H1 (cell line): Measurements from ENCODE around the gene CCDC192.

Experiments
- CBX8 ChIP-seq: fragments of 300-800, 300-1000 bp; sonication (generic); IDR thresholded peaks from 2 replicates; pipeline ENCODE4 v1.7.1; 2016; ENCODE audit warnings: low read depth, low read length, borderline replicate concordance
- EP300 ChIP-seq, 2 experiments: IDR thresholded peaks; 1 replicate in 1 of 2; 2 replicates in 1 of 2; pipeline ENCODE4 v1.6.1; 2011 to 2012; ENCODE audit warnings: low read depth in 2 of 2, low read length in 2 of 2, mild to moderate bottlenecking in 2 of 2, borderline replicate concordance in 1 of 2, inconsistent platforms in 1 of 2, moderate library complexity in 1 of 2
- EZH2 ChIP-seq: fragments of 200-600 bp; sonication (generic); IDR thresholded peaks from 2 replicates; pipeline ENCODE4 v1.7.1; 2012; ENCODE audit warnings: low read depth, mild to moderate bottlenecking, moderate library complexity, low read length, inconsistent platforms; ENCODE audit not compliant: severe bottlenecking
- HDAC2 ChIP-seq, 2 experiments: fragments of 300-600 bp in 1 of 2; sonication (generic) in 1 of 2; IDR thresholded peaks; 2 replicates each; pipeline ENCODE4 v1.6.1; 2011 to 2012; ENCODE audit warnings: low read depth in 2 of 2, low read length in 2 of 2, mild to moderate bottlenecking in 2 of 2, moderate library complexity in 2 of 2, borderline replicate concordance in 1 of 2, inconsistent platforms in 1 of 2
- JUND ChIP-seq: IDR thresholded peaks from 2 replicates; pipeline ENCODE4 v1.6.1; 2011; ENCODE audit warnings: mild to moderate bottlenecking, improper control_type of control experiment, low read length
- POLR2A ChIP-seq, 2 experiments: IDR thresholded peaks; 1 replicate in 1 of 2; 2 replicates in 1 of 2; pipeline ENCODE4 v1.6.1; 2011; ENCODE audit warnings: low read depth in 2 of 2, low read length in 2 of 2, mild to moderate bottlenecking in 2 of 2; ENCODE audit errors: control extremely low read depth in 1 of 2

GRCh38 chr5:127856292-127856691 lies 153.1 kb downstream of the CCDC192 start:
- TF ChIP-seq EZH2 (no peak), HDAC2 (IDR thresholded peaks at IDR 0.05; ENCODE audit: borderline replicate concordance in 1 of 2, low read depth in 2 of 2, low read length in 2 of 2) (no peak), POLR2A (IDR thresholded peaks at IDR 0.05; ENCODE audit: control extremely low read depth in 1 of 2, low read depth in 2 of 2, low read length in 2 of 2) (no peak), JUND (no peak), EP300 (IDR thresholded peaks at IDR 0.05; ENCODE audit: borderline replicate concordance in 1 of 2, low read depth in 2 of 2, low read length in 2 of 2) (no peak), CBX8 (no peak)
